Caco-2 (cell line): ENCODE data around the gene ARSK. TPM values are rescaled to one million over a fixed set of nuclear protein-coding genes. Genes with fewer than 3 reads are reported as not detected.

Experiments
- BruUV-seq: library from RNA; stranded (reverse); fragments of 400-500 nt; replicated peaks from 2 replicates; lab custom pipeline; 2021; lab: Mats Ljungman, UMichigan
- CTCF ChIA-PET: fragments of 300-600 bp; sonication (Branson Sonifier 250); formaldehyde crosslinking; loops from one replicate; lab custom pipeline; 2022; ENCODE audit warnings: antibody characterized with exemption; lab: Charles Lee
- POLR2A ChIA-PET: fragments of 300-600 bp; sonication (Branson Sonifier 250); formaldehyde crosslinking; loops from one replicate; lab custom pipeline; 2022; ENCODE audit warnings: antibody characterized with exemption; lab: Charles Lee
- DNase-seq, 2 experiments: peaks; one replicate each; pipeline versions ENCODE4 v3.0.0 to v3.0.0-alpha.2; 2020 to 2022
- H3K27me3 ChIP-seq: replicated peaks from 2 replicates; pipeline ENCODE4 v1.6.0; 2011; ENCODE audit warnings: low read length; ENCODE audit not compliant: control insufficient read depth, insufficient read depth
- H3K36me3 ChIP-seq: 2 replicates; pipeline ENCODE4 v1.5.1; 2011; ENCODE audit warnings: low read length; ENCODE audit not compliant: control insufficient read depth, insufficient read depth
- H3K4me1 ChIP-seq: fragments of 250-450 bp; sonication (Bioruptor Pico); 2 replicates; pipeline ENCODE4 v1.5.1; 2020; ENCODE audit warnings: mild to moderate bottlenecking
- H3K4me3 ChIP-seq: 2 replicates; pipeline ENCODE4 v1.5.1; 2011; ENCODE audit warnings: low read depth, mild to moderate bottlenecking, control low read depth, low read length
- H3K9me3 ChIP-seq: fragments of 250-450 bp; sonication (Bioruptor Pico); 2 replicates; pipeline ENCODE4 v1.5.1; 2020; ENCODE audit warnings: mild to moderate bottlenecking, moderate library complexity
- H3K27ac Mint-ChIP-seq: one replicate; pipeline ENCODE4 v1.8.0; 2022; ENCODE audit warnings: mixed read lengths; ENCODE audit not compliant: unreplicated experiment
- H3K27me3 Mint-ChIP-seq: one replicate; pipeline ENCODE4 v1.8.0; 2022; ENCODE audit warnings: mixed read lengths; ENCODE audit not compliant: insufficient read depth, unreplicated experiment
- H3K36me3 Mint-ChIP-seq: one replicate; pipeline ENCODE4 v1.8.0; 2022; ENCODE audit warnings: mild to moderate bottlenecking, mixed read lengths; ENCODE audit not compliant: insufficient read depth, unreplicated experiment
- H3K4me1 Mint-ChIP-seq: one replicate; pipeline ENCODE4 v1.8.0; 2022; ENCODE audit warnings: low read depth, mixed read lengths; ENCODE audit not compliant: unreplicated experiment
- H3K4me3 Mint-ChIP-seq: one replicate; pipeline ENCODE4 v1.8.0; 2022; ENCODE audit warnings: mild to moderate bottlenecking, moderate library complexity, mixed read lengths; ENCODE audit not compliant: unreplicated experiment
- H3K9me3 Mint-ChIP-seq: one replicate; pipeline ENCODE4 v1.8.0; 2022; ENCODE audit warnings: mixed read lengths; ENCODE audit not compliant: unreplicated experiment
- CTCF ChIP-seq, 2 experiments: fragments of 200-600 bp in 1 of 2; IDR thresholded peaks; 1 replicate in 1 of 2; 2 replicates in 1 of 2; pipeline versions ENCODE4 v1.5.1 to v1.8.0; 2011 to 2022; ENCODE audit warnings: antibody characterized with exemption in 1 of 2, control low read depth in 1 of 2, inconsistent platforms in 1 of 2, low read depth in 1 of 2, low read length in 1 of 2, mild to moderate bottlenecking in 1 of 2, moderate library complexity in 1 of 2; ENCODE audit not compliant: insufficient read depth in 1 of 2, severe bottlenecking in 1 of 2, unreplicated experiment in 1 of 2
- intact Hi-C: fragments of 100-400 bp; cut with micrococcal nuclease; formaldehyde crosslinking; loops from one replicate; pipeline ENCODE4 v1.10.0; 2022; ENCODE audit not compliant: unreplicated experiment
- total RNA-seq: library from RNA; stranded (reverse); gene quantifications from 2 replicates; pipeline ENCODE4 v1.2.3, GENCODE V29; 2022

Gene ARSK
- total RNA-seq, 1 experiment from 2014 or later: 5.0 TPM

DNA sequence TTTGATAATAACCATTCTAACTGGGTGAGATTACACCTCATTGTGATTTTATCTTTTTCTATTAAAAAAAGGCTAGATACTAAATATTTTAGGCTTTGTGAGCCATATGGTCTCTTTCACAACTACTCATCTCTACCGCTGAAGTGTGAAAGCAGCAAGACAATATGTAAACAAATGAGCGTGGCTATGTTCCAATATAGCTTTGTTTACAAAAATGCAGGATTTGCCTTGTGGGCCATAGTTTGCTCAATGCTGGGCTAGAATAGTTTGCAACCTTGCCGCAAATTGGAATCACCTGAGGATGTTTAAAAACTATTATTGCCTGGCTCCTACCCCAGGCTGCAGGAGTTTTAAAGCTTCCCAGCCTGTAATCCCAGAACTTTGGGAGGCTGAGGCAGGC lies 54.8 kb downstream of the ARSK start:
- no peaks in the 10 kb centered on the region for H3K36me3 ChIP-seq
- H3K9me3 ChIP-seq: peaks cover 12% of the 10 kb centered on the region
- H3K4me3 ChIP-seq: no peak overlapping the region
- DNase-seq: no peak
- H3K9me3 Mint-ChIP-seq: peaks cover 13% of the 10 kb centered on the region
- H3K4me1 ChIP-seq: no peaks in the 10 kb centered on the region
- POLR2A ChIA-PET: interaction anchor here (0.6 kb wide), 1 partner anchor 9 kb away, joined by 14 read pairs; no protein-coding TSS in a partner anchor
- H3K4me1 Mint-ChIP-seq: no peaks in the 10 kb centered on the region
- TF ChIP-seq CTCF (IDR thresholded peaks at IDR 0.05; ENCODE audit: insufficient read depth in 1 of 2, low read depth in 1 of 2, low read length in 1 of 2, severe bottlenecking in 1 of 2, unreplicated experiment in 1 of 2): no peak
- CTCF ChIA-PET: no interaction called here
- no peak overlapping the region for H3K27ac Mint-ChIP-seq
- H3K27me3 ChIP-seq: no peaks in the 10 kb centered on the region
- no TSS peak for BruUV-seq
- peaks cover 6% of the 10 kb centered on the region for H3K36me3 Mint-ChIP-seq
- intact Hi-C loops: loop anchor here (5.0 kb wide), 1 partner anchor 52 kb away; the partner anchor contains the start of gene ARSK
- H3K27me3 Mint-ChIP-seq: no peaks in the 10 kb centered on the region
- H3K4me3 Mint-ChIP-seq: no peak overlapping the region

GRCh38 chr5:95610546-95610945 lies 55.6 kb downstream of the ARSK start:
- ChIA-PET CTCF (no interaction called here), POLR2A (no interaction called here)
- no peaks in the 10 kb centered on the region for H3K27me3 ChIP-seq
- H3K27me3 Mint-ChIP-seq: no peaks in the 10 kb centered on the region
- H3K9me3 Mint-ChIP-seq: peaks cover 13% of the 10 kb centered on the region
- no peaks in the 10 kb centered on the region for H3K36me3 ChIP-seq
- peaks cover 12% of the 10 kb centered on the region for H3K9me3 ChIP-seq
- BruUV-seq: no TSS peak
- no peak for DNase-seq
- H3K27ac Mint-ChIP-seq: no peak overlapping the region
- TF ChIP-seq CTCF (IDR thresholded peaks at IDR 0.05; ENCODE audit: insufficient read depth in 1 of 2, low read depth in 1 of 2, low read length in 1 of 2, severe bottlenecking in 1 of 2, unreplicated experiment in 1 of 2): no peak
- intact Hi-C loops: no loop called here
- H3K4me3 ChIP-seq: no peak overlapping the region
- H3K4me1 ChIP-seq: no peaks in the 10 kb centered on the region
- no peak overlapping the region for H3K4me3 Mint-ChIP-seq
- no peaks in the 10 kb centered on the region for H3K4me1 Mint-ChIP-seq
- H3K36me3 Mint-ChIP-seq: peaks cover 1% of the 10 kb centered on the region

DNA sequence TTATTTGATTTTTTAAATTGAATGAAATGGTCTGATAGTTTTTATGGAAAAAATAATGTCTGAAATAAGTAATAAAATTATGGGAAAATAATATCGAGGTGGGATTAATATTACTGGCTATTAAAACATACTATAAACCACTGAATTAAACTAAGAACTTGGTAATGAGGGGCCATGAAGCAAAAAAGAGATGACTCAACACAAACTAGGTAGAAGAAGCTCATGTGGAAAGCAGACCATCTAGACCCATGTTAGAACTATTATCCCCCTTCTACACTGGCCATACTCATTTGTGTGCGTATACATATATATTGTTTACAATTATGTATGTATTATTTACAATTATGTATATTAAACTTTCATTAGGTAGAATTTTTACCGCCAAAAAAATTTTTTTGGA lies 56.5 kb downstream of the ARSK start:
- no peaks in the 10 kb centered on the region for H3K4me1 Mint-ChIP-seq
- no peaks in the 10 kb centered on the region for H3K27me3 Mint-ChIP-seq
- H3K27ac Mint-ChIP-seq: no peak overlapping the region
- Histone ChIP-seq H3K4me3 (no peak overlapping the region), H3K27me3 (no peaks in the 10 kb centered on the region), H3K36me3 (no peaks in the 10 kb centered on the region), H3K4me1 (no peaks in the 10 kb centered on the region), H3K9me3 (peaks cover 12% of the 10 kb centered on the region)
- no peak for TF ChIP-seq CTCF (IDR thresholded peaks at IDR 0.05; ENCODE audit: insufficient read depth in 1 of 2, low read depth in 1 of 2, low read length in 1 of 2, severe bottlenecking in 1 of 2, unreplicated experiment in 1 of 2)
- intact Hi-C loops: no loop called here
- ChIA-PET CTCF (no interaction called here), POLR2A (no interaction called here)
- BruUV-seq: no TSS peak
- DNase-seq: no peak
- no peak overlapping the region for H3K4me3 Mint-ChIP-seq
- H3K9me3 Mint-ChIP-seq: peaks cover 13% of the 10 kb centered on the region
- H3K36me3 Mint-ChIP-seq: no peaks in the 10 kb centered on the region
